Hematopoietic multipotent progenitor cell (in vitro differentiated cells): ENCODE data around the gene DLL3. TPM values are rescaled to one million over a fixed set of nuclear protein-coding genes. Genes with fewer than 3 reads are reported as not detected.

Source experiments
- DNase-seq, 3 donors: peaks; one replicate each; pipeline ENCODE4 v3.0.0-alpha.2; 2011 to 2015; ENCODE audit warnings: low read depth in 2 of 3, low spot score in 2 of 3
- total RNA-seq: library from RNA; depleted of rRNA; stranded (reverse); fragments of >200 nt; gene quantifications from one replicate; pipeline ENCODE4 v1.2.3, GENCODE V29; 2012

The DLL3 gene
- total RNA-seq, 1 donor, result 0.27 TPM

- DNase-seq, result peak in 1 of 3 donors; percentile 10
Observed at GRCh38 chr19:39481229-39481545, 17.6 kb upstream of the DLL3 start.

GRCh38 chr19:39481676-39482075 is 17.1 kb upstream of the DLL3 start:
- DNase-seq, result no peak

GRCh38 chr19:39483141-39483540 is 15.6 kb upstream of the DLL3 start:
- DNase-seq, result no peak

GRCh38 chr19:39489756-39490155 is 9.0 kb upstream of the DLL3 start:
- no peak for DNase-seq

GRCh38 chr19:39492225-39492624 is 6.5 kb upstream of the DLL3 start:
- no peak for DNase-seq

- DNase-seq, result no peak
Observed at GRCh38 chr19:39492788-39493187, 6.0 kb upstream of the DLL3 start.

- DNase-seq, result no peak
Observed at GRCh38 chr19:39494661-39495060, 4.1 kb upstream of the DLL3 start.

GRCh38 chr19:39496063-39496462 is 2.7 kb upstream of the DLL3 start:
- no peak for DNase-seq

- DNase-seq, result no peak
Observed at GRCh38 chr19:39497701-39497995, 1.1 kb upstream of the DLL3 start.

- peak in 2 of 3 donors; percentile 50 to 59 for DNase-seq
Observed at GRCh38 chr19:39497996-39498797, 550 bp upstream of the DLL3 start.

GRCh38 chr19:39499932-39500331 is 1.2 kb downstream of the DLL3 start:
- DNase-seq, result no peak

GRCh38 chr19:39500543-39500942 is 1.8 kb downstream of the DLL3 start:
- no peak for DNase-seq

- no peak for DNase-seq
Observed at GRCh38 chr19:39501340-39501739, 2.6 kb downstream of the DLL3 start.

GRCh38 chr19:39502640-39503417 is 4.1 kb downstream of the DLL3 start:
- DNase-seq, result peak; percentile 76 to 87 (median 83)

- DNase-seq, result no peak
Observed at GRCh38 chr19:39506598-39506943, 7.8 kb downstream of the DLL3 start.

GRCh38 chr19:39506944-39507714 is 8.4 kb downstream of the DLL3 start:
- DNase-seq, result peak in 2 of 3 donors; percentile 57 to 67

- no peak for DNase-seq
Observed at GRCh38 chr19:39507715-39508364, 9.1 kb downstream of the DLL3 start.

- DNase-seq, result no peak
Observed at GRCh38 chr19:39508629-39509028, 9.9 kb downstream of the DLL3 start.

- no peak for DNase-seq
Observed at GRCh38 chr19:39509233-39509632, 10.5 kb downstream of the DLL3 start.

GRCh38 chr19:39512988-39513387 is 14.2 kb downstream of the DLL3 start:
- no peak for DNase-seq

GRCh38 chr19:39514840-39515550 is 16.2 kb downstream of the DLL3 start, which contains the start of gene SELENOV:
Gene SELENOV (plus strand): TSS chr19:39515139. CDS start chr19:39515213, 74 bp downstream.
- no peak for DNase-seq
